HG03103 (cell line): ENCODE measurements around the gene BRAT1.
A peak's percentile ranks its signal among the peaks of the same experiment; 100 is the strongest.
"Not testable (repeated sequence)": the region's sequence is repeated elsewhere in the genome, so short reads cannot be mapped to it uniquely, and the experiment has no call there.

Experiments
- ATAC-seq: cut with Tn5 transposase; IDR thresholded peaks from one replicate; pipeline ENCODE4 v1.9.1; 2021; ENCODE audit warnings: low read depth; ENCODE audit not compliant: unreplicated experiment

The BRAT1 gene

DNA sequence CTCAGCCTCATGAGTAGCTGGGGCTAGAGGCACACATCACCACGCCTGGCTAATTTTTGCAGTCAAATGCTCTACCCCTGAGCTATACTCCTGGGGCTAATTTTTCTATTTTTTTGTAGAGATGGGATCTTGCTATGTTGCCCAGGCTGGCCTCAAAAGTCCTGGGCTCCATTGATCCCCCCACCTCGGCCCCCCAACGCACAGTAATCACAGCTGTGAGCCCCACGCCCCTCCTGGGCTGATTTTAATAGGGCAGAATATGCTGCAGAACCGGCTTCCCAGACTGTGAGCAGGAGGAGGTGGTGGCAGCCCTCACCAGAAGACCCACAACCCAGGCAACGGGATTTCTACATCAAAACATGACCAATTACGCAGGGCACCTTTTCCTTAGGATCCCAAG, 15.2 kb downstream of the BRAT1 start:
- no peak for ATAC-seq

GRCh38 chr7:2539031-2539911, 16.1 kb downstream of the BRAT1 start:
- no peak for ATAC-seq

DNA sequence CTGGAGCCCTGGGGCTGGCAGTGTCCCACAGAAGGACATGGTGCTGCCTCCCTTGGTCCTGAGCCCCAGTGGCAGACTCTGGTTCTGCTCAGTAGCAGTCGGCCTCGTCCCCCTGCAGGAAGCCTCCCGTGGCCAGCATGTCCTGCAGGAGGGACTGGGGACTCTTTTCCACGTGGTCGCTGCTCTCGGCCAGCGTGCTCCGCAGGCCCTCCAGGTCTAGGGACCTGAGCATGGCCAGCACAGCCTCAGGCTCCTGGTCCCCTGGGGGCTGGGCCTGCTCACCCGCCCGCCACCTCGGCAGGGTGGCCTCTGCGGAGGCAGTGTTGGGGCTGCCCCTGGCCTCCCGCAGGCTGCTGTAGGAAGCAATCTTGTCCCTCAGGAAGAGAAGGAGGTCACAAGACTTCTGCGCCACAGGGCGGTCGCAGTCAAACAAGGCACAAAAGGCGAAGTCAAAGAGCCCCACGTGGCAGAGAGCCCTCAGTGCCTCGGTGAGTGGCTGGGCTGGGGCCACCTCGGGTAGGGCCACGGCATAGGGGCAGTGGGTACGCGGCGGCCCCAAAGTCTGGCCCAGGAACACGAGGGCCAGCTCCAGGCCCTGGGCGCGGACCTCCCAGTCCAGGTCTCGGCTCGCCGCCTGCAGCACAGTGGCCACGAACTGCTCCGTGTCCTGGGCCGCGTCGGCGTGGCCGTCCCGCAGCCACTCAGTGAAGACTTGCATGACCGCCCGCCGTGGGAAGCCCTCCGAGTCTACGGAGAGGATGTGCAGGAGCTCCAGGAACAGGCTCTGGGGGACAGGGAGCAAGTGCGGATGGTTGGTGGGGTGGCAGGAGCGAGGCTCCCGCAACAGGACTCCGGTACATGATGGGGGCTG, 17.1 kb downstream of the BRAT1 start:
- no peak for ATAC-seq

DNA sequence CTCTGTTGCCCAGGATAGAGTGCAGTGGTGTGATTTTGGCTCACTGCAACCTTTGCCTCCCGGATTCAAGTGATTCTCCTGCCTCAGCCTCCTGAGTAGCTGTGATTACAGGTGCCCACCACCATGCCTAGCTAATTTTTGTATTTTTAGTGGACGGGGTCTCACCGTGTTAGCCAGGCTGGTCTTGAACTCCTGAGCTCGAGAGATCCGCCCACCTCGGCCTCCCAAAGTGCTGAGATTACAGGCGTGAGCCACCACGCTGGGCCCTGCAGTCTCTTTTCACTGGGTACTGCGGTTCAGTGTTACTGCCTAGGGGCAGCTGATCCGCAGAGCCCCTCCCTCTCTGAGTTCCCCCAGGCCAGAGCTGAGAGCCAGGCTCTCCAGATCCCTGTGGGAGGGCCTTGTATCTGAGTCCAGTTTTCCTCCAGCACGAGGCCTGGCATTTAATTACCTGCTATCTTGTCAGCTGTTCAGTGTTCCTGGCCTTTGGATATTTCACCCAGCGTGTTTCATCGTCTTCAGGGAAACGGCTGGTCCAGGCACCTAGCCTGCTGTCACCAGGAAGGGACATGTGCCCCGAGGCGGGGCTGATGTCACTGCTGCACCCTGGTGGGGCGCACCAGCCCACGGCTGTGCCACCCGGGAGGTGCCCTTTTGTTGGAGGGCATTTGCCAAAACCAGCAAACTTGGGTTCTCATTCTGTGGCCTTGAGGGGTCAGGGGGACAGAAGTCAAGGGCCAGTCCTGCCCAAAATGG, 19.3 kb downstream of the BRAT1 start:
- not testable (repeated sequence) for ATAC-seq

GRCh38 chr7:2534214-2534613, 21.1 kb downstream of the BRAT1 start:
- not testable (repeated sequence) for ATAC-seq

GRCh38 chr7:2533566-2533965, 21.8 kb downstream of the BRAT1 start:
- not testable (repeated sequence) for ATAC-seq

- ATAC-seq, result not testable (repeated sequence)
These were observed 22.5 kb downstream of the BRAT1 start for GRCh38 chr7:2532816-2533215.

DNA sequence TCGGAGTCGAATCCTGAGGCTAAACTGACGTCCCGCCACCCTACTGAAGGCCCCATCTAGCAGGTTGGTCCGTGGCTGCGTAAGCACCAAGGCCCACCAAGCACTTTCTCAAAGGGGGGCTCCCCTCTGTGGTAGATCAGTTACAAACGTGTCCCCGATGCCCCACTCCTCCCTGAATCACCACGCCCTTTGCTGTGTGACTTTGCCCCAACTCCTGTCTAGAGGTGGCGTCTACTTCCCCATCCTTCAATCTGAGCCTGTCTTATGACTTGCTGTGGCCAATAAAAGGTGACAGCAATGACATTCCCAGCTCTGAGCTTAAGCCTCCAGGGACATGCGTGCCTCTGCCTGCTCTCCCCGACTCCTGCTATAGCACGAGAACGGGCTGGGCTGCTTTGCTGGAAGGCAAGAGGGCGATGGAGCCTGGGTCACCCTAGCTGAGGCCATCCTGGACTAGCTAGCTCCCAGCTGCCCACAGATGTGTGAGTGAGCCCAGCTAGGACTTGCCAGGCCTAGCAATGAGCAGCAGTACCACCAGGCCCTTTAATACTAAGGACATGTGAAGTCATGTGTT, 23.0 kb downstream of the BRAT1 start:
- ATAC-seq, result not testable (repeated sequence)

DNA sequence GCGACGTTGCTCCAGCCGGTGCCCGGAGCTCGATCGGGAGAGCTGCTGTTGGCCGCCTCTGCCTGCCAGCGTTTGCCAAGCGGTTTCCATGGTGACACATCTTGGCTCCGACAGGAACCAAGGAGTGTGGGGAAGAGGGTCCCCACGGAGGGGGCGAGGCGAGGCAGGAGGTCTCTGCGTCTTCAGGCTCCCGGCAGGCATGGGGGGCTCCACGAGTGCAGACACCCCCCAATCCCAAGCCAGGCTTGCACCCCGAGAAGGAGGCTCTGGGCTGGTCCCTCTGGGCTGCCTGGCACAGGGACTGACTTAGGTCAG, 23.6 kb downstream of the BRAT1 start:
- ATAC-seq, result not testable (repeated sequence)

- not testable (repeated sequence) for ATAC-seq
These were observed 24.1 kb downstream of the BRAT1 start for GRCh38 chr7:2530994-2531795.

- ATAC-seq, result no peak
These were observed 25.0 kb downstream of the BRAT1 start for GRCh38 chr7:2530071-2530987.

GRCh38 chr7:2529161-2530070, 25.9 kb downstream of the BRAT1 start:
- ATAC-seq, result peak; percentile 42

DNA sequence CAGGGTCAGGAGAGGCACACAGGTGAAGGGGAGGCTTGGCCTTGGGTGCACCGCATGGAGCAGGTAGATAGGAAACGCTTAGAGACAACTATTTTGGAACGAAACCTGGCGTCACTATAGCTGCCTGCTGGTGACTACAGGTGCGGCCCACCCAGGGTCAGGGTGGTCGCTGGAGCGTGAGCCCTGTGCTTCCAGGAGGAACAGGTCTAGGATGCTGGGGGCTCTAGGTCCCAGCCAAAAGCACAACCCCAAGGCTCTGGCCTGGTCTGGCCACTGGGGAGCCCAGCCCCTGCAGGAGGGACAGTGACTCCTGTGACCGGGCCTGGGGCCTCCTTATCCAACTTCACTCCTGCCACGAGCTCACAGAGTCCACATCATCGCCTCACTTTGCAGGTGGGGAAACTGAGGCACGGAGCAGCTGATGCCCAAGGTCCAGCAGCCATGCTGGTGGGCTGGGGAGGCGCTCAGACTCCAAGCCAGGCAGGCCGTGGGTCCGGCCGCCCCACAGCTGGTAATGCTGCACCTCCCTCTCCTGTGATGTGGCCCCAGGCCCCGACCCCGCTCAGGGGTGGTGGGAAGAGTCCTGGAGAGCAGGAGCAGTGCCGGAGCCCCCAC, 26.7 kb downstream of the BRAT1 start:
- ATAC-seq, result no peak

GRCh38 chr7:2527505-2528467, 27.5 kb downstream of the BRAT1 start:
- ATAC-seq, result no peak

- ATAC-seq, result no peak
These were observed 28.4 kb downstream of the BRAT1 start for GRCh38 chr7:2526659-2527504.
